Activated effector memory CD4-positive, alpha-beta T cell treated with anti-CD3 and anti-CD28 coated beads, Interleukin-2, amount 50 U/mL, for 16 hours (primary cell): ENCODE data around the gene HIRA.
"Not testable (repeated sequence)": the region's sequence is repeated elsewhere in the genome, so short reads cannot be mapped to it uniquely, and the experiment has no call there.

Experiments used
- DNase-seq: peaks from one replicate; pipeline ENCODE4 v3.0.0-alpha.2; 2020

The HIRA gene

GRCh38 chr22:19442166-19442565 lies 10.6 kb upstream of the HIRA start:
- DNase-seq, result no peak

- DNase-seq, result no peak
These were observed 9.1 kb upstream of the HIRA start for GRCh38 chr22:19440411-19441195.

GRCh38 chr22:19438298-19438697 lies 6.8 kb upstream of the HIRA start:
- no peak for DNase-seq

GRCh38 chr22:19436444-19437161 lies 5.1 kb upstream of the HIRA start:
- DNase-seq, result not testable (repeated sequence)

- DNase-seq, result no peak
These were observed 3.5 kb upstream of the HIRA start for GRCh38 chr22:19434829-19435580.

- no peak for DNase-seq
These were observed 2.9 kb upstream of the HIRA start for GRCh38 chr22:19434401-19434800.

GRCh38 chr22:19432133-19432851 lies 759 bp upstream of the HIRA start, which contains the start of gene MRPL40:
Gene MRPL40 (plus strand): TSS chr22:19432545. CDS start chr22:19432555, 10 bp downstream.
- peak; percentile 96 for DNase-seq

- peak; percentile 72 for DNase-seq
These were observed 517 bp downstream of the HIRA start for GRCh38 chr22:19430890-19431541.

GRCh38 chr22:19429950-19430889 lies 1.3 kb downstream of the HIRA start:
- DNase-seq, result peak; percentile 78

GRCh38 chr22:19424186-19424500 lies 7.4 kb downstream of the HIRA start:
- DNase-seq, result no peak

GRCh38 chr22:19422440-19423301 lies 8.9 kb downstream of the HIRA start:
- no peak for DNase-seq

- DNase-seq, result no peak
These were observed 11.2 kb downstream of the HIRA start for GRCh38 chr22:19420321-19420720.

- DNase-seq, result peak; percentile 75
These were observed 11.9 kb downstream of the HIRA start for GRCh38 chr22:19419464-19420178.

GRCh38 chr22:19419086-19419463 lies 12.5 kb downstream of the HIRA start:
- no peak for DNase-seq

- DNase-seq, result no peak
These were observed 18.6 kb downstream of the HIRA start for GRCh38 chr22:19412923-19413322.

- DNase-seq, result no peak
These were observed 19.1 kb downstream of the HIRA start for GRCh38 chr22:19412478-19412877.

- no peak for DNase-seq
These were observed 19.9 kb downstream of the HIRA start for GRCh38 chr22:19411690-19412045.

GRCh38 chr22:19410941-19411689 lies 20.4 kb downstream of the HIRA start:
- no peak for DNase-seq
